ENCODE measurements around the gene VOPP1.

- no peak for TF ChIP-seq CTCF (IDR thresholded peaks at IDR 0.05)
- no peak for TF ChIP-seq POLR2A (IDR thresholded peaks at IDR 0.05)
Observed at GRCh38 chr7:55477781-55478374, 94.4 kb downstream of the VOPP1 start.
